Mammary epithelial cell (primary cell): Measurements from ENCODE around the gene UCHL3.

Source experiments
- CTCF ChIP-seq, 2 donors: IDR thresholded peaks in 1 of 2; conservative IDR thresholded peaks in 1 of 2; 2 replicates each; pipeline ENCODE4 v1.5.1; 2011 to 2012; ENCODE audit warnings: inconsistent platforms in 2 of 2, low read length in 2 of 2, mild to moderate bottlenecking in 2 of 2, control low read depth in 1 of 2, low read depth in 1 of 2; ENCODE audit not compliant: insufficient read depth in 1 of 2; ENCODE audit errors: extremely low read depth in 1 of 2
- EZH2 ChIP-seq: IDR thresholded peaks from 2 replicates; pipeline ENCODE4 v1.6.1; 2012; ENCODE audit warnings: low read length, inconsistent platforms, borderline replicate concordance

GRCh38 chr13:75637181-75637750, 87.7 kb downstream of the UCHL3 start:
- TF ChIP-seq CTCF (conservative IDR thresholded peaks at IDR 0.05 in 1 of 2, IDR thresholded peaks at IDR 0.05 in 1 of 2; ENCODE audit: extremely low read depth in 1 of 2, insufficient read depth in 1 of 2, low read depth in 1 of 2, low read length in 2 of 2) (no peak), EZH2 (no peak)
